Measurements from ENCODE around the gene GALK1.

GRCh38 chr17:75739801-75740200, 25.2 kb downstream of the GALK1 start:
- TF ChIP-seq CTCF (IDR thresholded peaks at IDR 0.05): no peak
- no peak for TF ChIP-seq POLR2A (IDR thresholded peaks at IDR 0.05)
